GM23338 (cell line): ENCODE results near the gene RASGRP4. TPM values are rescaled to one million over a fixed set of nuclear protein-coding genes. Genes with fewer than 3 reads are reported as not detected.

Source experiments
- ATAC-seq: fragments of 200-7000 bp; cut with Tn5 transposase; 3 replicates; pipeline ENCODE4 v1.9.1; 2020
- DNase-seq: peaks from one replicate; pipeline ENCODE4 v3.0.0-alpha.2; 2015; ENCODE audit warnings: low spot score
- H2AFZ ChIP-seq: fragments of 200-600 bp; sonication (generic); 2 replicates; pipeline ENCODE4 v1.8.0; 2016; ENCODE audit warnings: antibody characterized with exemption, mild to moderate bottlenecking, moderate library complexity
- H3F3A ChIP-seq: fragments of 200-600 bp; sonication (generic); replicated peaks from 2 replicates; pipeline ENCODE4 v1.8.0; 2017; ENCODE audit warnings: antibody characterized with exemption, mixed run types, low read depth
- H3K27ac ChIP-seq: fragments of 200-600 bp; sonication (generic); 2 replicates; pipeline ENCODE4 v1.6.1; 2016; ENCODE audit warnings: low read depth
- H3K27me3 ChIP-seq: fragments of 200-600 bp; sonication (generic); 2 replicates; pipeline ENCODE4 v1.8.0; 2016; ENCODE audit warnings: mild to moderate bottlenecking, mixed run types, moderate library complexity; ENCODE audit not compliant: insufficient read depth
- H3K36me3 ChIP-seq: fragments of 200-600 bp; sonication (generic); 2 replicates; pipeline ENCODE4 v1.8.0; 2016; ENCODE audit warnings: mild to moderate bottlenecking; ENCODE audit not compliant: insufficient read depth
- H3K4me1 ChIP-seq: fragments of 200-600 bp; sonication (generic); 2 replicates; pipeline ENCODE4 v1.8.0; 2016; ENCODE audit warnings: mild to moderate bottlenecking, moderate library complexity; ENCODE audit not compliant: insufficient read depth
- H3K4me2 ChIP-seq: fragments of 200-600 bp; sonication (generic); 2 replicates; pipeline ENCODE4 v1.7.1; 2017; ENCODE audit warnings: mixed run types
- H3K4me3 ChIP-seq: fragments of 200-600 bp; sonication (generic); 2 replicates; pipeline ENCODE4 v1.6.1; 2016; ENCODE audit warnings: mixed run types
- H3K79me2 ChIP-seq: fragments of 200-600 bp; sonication (generic); replicated peaks from 2 replicates; pipeline ENCODE4 v1.8.0; 2017; ENCODE audit warnings: mild to moderate bottlenecking; ENCODE audit not compliant: insufficient read depth
- H3K9me2 ChIP-seq: fragments of 200-600 bp; sonication (generic); 2 replicates; pipeline ENCODE4 v1.8.0; 2017; ENCODE audit not compliant: insufficient read depth
- H4K20me1 ChIP-seq: fragments of 200-600 bp; sonication (generic); replicated peaks from 2 replicates; pipeline ENCODE4 v1.8.0; 2017; ENCODE audit warnings: mild to moderate bottlenecking; ENCODE audit not compliant: insufficient read depth
- H3K27ac Mint-ChIP-seq: 2 replicates; pipeline ENCODE4 v1.8.0; 2020; ENCODE audit warnings: inconsistent platforms, mild to moderate bottlenecking, moderate library complexity, mixed read lengths
- H3K27me3 Mint-ChIP-seq: 3 replicates; pipeline ENCODE4 v1.8.0; 2022; ENCODE audit warnings: low read depth, mild to moderate bottlenecking, moderate library complexity, mixed read lengths, inconsistent platforms; ENCODE audit not compliant: insufficient read depth, poor library complexity
- H3K36me3 Mint-ChIP-seq: 3 replicates; pipeline ENCODE4 v1.8.0; 2021; ENCODE audit warnings: low read depth, mild to moderate bottlenecking, inconsistent platforms, moderate library complexity, mixed read lengths
- H3K4me1 Mint-ChIP-seq: 3 replicates; pipeline ENCODE4 v1.8.0; 2020; ENCODE audit warnings: mild to moderate bottlenecking, inconsistent platforms, mixed read lengths
- H3K4me3 Mint-ChIP-seq: 3 replicates; pipeline ENCODE4 v1.8.0; 2021; ENCODE audit warnings: moderate library complexity, mild to moderate bottlenecking, inconsistent platforms, mixed read lengths
- H3K9me3 Mint-ChIP-seq: 3 replicates; pipeline ENCODE4 v1.8.0; 2020; ENCODE audit warnings: moderate library complexity, mild to moderate bottlenecking, inconsistent platforms, mixed read lengths
- EZH2phosphoT487 ChIP-seq: fragments of 200-600 bp; sonication (generic); IDR thresholded peaks from one replicate; pipeline ENCODE4 v1.8.1; 2018; ENCODE audit warnings: antibody characterized with exemption; ENCODE audit not compliant: unreplicated experiment
- NANOG ChIP-seq: IDR thresholded peaks from 2 replicates; pipeline ENCODE4 v1.6.1; 2016; ENCODE audit warnings: antibody characterized with exemption, borderline replicate concordance
- POLR2AphosphoS5 ChIP-seq: IDR thresholded peaks from 2 replicates; pipeline ENCODE4 v1.6.1; 2016; ENCODE audit warnings: antibody characterized with exemption, low read depth
- REST ChIP-seq: IDR thresholded peaks from one replicate; pipeline ENCODE4 v1.6.1; 2018; ENCODE audit warnings: antibody characterized with exemption; ENCODE audit not compliant: unreplicated experiment
- ZNF331 ChIP-seq: fragments of 250-450 bp; sonication (Bioruptor Pico); IDR thresholded peaks from 2 replicates; pipeline ENCODE4 v1.5.0; 2020; ENCODE audit warnings: low read depth, mild to moderate bottlenecking, moderate library complexity
- polyA plus RNA-seq: library from polyadenylated mRNA; unstranded; fragments of >200 nt; fragmentation: Nextera tagmentation; extraction: Ambion mirVana; gene quantifications from 2 replicates; pipeline ENCODE4 v1.2.1, GENCODE V29; 2016
- total RNA-seq: library from RNA; depleted of rRNA; stranded (reverse); fragments of >200 nt; shearing (Covaris generic); gene quantifications from 2 replicates; pipeline ENCODE4 v1.2.3, GENCODE V29; 2014
- TF ChIP-seq, protein P1 (sequence below): fragments of 250-450 bp; sonication (Bioruptor Pico); IDR thresholded peaks from 2 replicates; pipeline ENCODE4 v1.5.0; 2020; ENCODE audit warnings: mild to moderate bottlenecking, moderate library complexity

Gene RASGRP4
- total and polyA plus RNA-seq, 2 experiments from 2014 or later, result 1.6 to 3.6 TPM

GRCh38 chr19:38421856-38422255 is 4.2 kb downstream of the RASGRP4 start (continued):
- TF ChIP-seq, protein P1, sequence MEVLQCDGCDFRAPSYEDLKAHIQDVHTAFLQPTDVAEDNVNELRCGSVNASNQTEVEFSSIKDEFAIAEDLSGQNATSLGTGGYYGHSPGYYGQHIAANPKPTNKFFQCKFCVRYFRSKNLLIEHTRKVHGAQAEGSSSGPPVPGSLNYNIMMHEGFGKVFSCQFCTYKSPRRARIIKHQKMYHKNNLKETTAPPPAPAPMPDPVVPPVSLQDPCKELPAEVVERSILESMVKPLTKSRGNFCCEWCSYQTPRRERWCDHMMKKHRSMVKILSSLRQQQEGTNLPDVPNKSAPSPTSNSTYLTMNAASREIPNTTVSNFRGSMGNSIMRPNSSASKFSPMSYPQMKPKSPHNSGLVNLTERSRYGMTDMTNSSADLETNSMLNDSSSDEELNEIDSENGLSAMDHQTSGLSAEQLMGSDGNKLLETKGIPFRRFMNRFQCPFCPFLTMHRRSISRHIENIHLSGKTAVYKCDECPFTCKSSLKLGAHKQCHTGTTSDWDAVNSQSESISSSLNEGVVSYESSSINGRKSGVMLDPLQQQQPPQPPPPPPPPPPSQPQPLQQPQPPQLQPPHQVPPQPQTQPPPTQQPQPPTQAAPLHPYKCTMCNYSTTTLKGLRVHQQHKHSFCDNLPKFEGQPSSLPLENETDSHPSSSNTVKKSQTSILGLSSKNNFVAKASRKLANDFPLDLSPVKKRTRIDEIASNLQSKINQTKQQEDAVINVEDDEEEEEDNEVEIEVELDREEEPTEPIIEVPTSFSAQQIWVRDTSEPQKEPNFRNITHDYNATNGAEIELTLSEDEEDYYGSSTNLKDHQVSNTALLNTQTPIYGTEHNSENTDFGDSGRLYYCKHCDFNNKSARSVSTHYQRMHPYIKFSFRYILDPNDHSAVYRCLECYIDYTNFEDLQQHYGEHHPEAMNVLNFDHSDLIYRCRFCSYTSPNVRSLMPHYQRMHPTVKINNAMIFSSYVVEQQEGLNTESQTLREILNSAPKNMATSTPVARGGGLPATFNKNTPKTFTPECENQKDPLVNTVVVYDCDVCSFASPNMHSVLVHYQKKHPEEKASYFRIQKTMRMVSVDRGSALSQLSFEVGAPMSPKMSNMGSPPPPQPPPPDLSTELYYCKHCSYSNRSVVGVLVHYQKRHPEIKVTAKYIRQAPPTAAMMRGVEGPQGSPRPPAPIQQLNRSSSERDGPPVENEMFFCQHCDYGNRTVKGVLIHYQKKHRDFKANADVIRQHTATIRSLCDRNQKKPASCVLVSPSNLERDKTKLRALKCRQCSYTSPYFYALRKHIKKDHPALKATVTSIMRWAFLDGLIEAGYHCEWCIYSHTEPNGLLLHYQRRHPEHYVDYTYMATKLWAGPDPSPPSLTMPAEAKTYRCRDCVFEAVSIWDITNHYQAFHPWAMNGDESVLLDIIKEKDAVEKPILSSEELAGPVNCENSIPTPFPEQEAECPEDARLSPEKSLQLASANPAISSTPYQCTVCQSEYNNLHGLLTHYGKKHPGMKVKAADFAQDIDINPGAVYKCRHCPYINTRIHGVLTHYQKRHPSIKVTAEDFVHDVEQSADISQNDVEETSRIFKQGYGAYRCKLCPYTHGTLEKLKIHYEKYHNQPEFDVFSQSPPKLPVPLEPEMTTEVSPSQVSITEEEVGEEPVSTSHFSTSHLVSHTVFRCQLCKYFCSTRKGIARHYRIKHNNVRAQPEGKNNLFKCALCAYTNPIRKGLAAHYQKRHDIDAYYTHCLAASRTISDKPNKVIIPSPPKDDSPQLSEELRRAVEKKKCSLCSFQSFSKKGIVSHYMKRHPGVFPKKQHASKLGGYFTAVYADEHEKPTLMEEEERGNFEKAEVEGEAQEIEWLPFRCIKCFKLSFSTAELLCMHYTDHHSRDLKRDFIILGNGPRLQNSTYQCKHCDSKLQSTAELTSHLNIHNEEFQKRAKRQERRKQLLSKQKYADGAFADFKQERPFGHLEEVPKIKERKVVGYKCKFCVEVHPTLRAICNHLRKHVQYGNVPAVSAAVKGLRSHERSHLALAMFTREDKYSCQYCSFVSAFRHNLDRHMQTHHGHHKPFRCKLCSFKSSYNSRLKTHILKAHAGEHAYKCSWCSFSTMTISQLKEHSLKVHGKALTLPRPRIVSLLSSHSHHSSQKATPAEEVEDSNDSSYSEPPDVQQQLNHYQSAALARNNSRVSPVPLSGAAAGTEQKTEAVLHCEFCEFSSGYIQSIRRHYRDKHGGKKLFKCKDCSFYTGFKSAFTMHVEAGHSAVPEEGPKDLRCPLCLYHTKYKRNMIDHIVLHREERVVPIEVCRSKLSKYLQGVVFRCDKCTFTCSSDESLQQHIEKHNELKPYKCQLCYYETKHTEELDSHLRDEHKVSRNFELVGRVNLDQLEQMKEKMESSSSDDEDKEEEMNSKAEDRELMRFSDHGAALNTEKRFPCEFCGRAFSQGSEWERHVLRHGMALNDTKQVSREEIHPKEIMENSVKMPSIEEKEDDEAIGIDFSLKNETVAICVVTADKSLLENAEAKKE (CRISPR knock-in tag), result no peak
- TF ChIP-seq ZNF331 (no peak), POLR2AphosphoS5 (no peak)

GRCh38 chr19:38420935-38421334 is 5.1 kb downstream of the RASGRP4 start:
- Mint-ChIP-seq H3K36me3 (no peaks in the 10 kb centered on the region; the same call in 2 of the 3 replicates), H3K27ac (no peak overlapping the region), H3K4me3 (no peak overlapping the region), H3K4me1 (peaks cover 15% of the 10 kb centered on the region), H3K9me3 (no peaks in the 10 kb centered on the region), H3K27me3 (peaks cover 29% of the 10 kb centered on the region)
- Histone ChIP-seq H3K4me3 (no peak overlapping the region), H3K36me3 (no peaks in the 10 kb centered on the region), H3K4me2 (no peak overlapping the region), H3K4me1 (peaks cover 14% of the 10 kb centered on the region; the same call in 1 of the 2 replicates), H3K79me2 (no peaks in the 10 kb centered on the region), H3K9me2 (no peaks in the 10 kb centered on the region), H2AFZ (no peak overlapping the region), H3K27ac (no peak overlapping the region), H3F3A (0 out of 2 replicates have a peak, but pooled peaks cover 22% of the 10 kb centered on the region), H4K20me1 (no peaks in the 10 kb centered on the region), H3K27me3 (peaks cover 10% of the 10 kb centered on the region; the same call in 1 of the 2 replicates)
- no peak for DNase-seq
- ATAC-seq, result no peak
- TF ChIP-seq POLR2AphosphoS5 (no peak), EZH2phosphoT487 (no peak), ZNF331 (no peak), NANOG (no peak), REST (no peak)
- TF ChIP-seq, protein P1 (CRISPR knock-in tag), result no peak
